Type B pancreatic cell (in vitro differentiated cells): ENCODE data around the gene GPRIN1. TPM values are rescaled to one million over a fixed set of nuclear protein-coding genes. Genes with fewer than 3 reads are reported as not detected.

Experiments
- DNase-seq: peaks from one replicate; pipeline ENCODE4 v3.0.0; 2021; ENCODE audit warnings: mixed read lengths; ENCODE audit not compliant: unreplicated experiment; ENCODE audit errors: extremely low spot score
- H3K27ac Mint-ChIP-seq: 2 replicates; pipeline ENCODE4 v1.8.0; 2021; ENCODE audit warnings: mild to moderate bottlenecking, mixed read lengths
- H3K27me3 Mint-ChIP-seq: 2 replicates; pipeline ENCODE4 v1.8.0; 2021; ENCODE audit warnings: mixed read lengths
- H3K36me3 Mint-ChIP-seq: 2 replicates; pipeline ENCODE4 v1.8.0; 2021; ENCODE audit warnings: mixed read lengths
- H3K4me1 Mint-ChIP-seq: one replicate; pipeline ENCODE4 v1.8.0; 2021; ENCODE audit warnings: mixed read lengths; ENCODE audit not compliant: unreplicated experiment
- H3K4me3 Mint-ChIP-seq: 2 replicates; pipeline ENCODE4 v1.8.0; 2021; ENCODE audit warnings: mild to moderate bottlenecking, mixed read lengths
- H3K9me3 Mint-ChIP-seq: 2 replicates; pipeline ENCODE4 v1.8.0; 2021; ENCODE audit warnings: mixed read lengths
- total RNA-seq: library from RNA; stranded (reverse); gene quantifications from 2 replicates; pipeline ENCODE4 v1.2.1, GENCODE V29; 2021; ENCODE audit warnings: low replicate concordance
- TF ChIP-seq, protein P1 (sequence below): fragments of 200-600 bp; sonication (generic); conservative IDR thresholded peaks from 2 replicates; pipeline ENCODE4 v1.5.0; 2021; ENCODE audit warnings: antibody characterized with exemption, mild to moderate bottlenecking

GPRIN1 gene
- total RNA-seq, 1 donor from 2014 or later = 6.0 TPM

DNA sequence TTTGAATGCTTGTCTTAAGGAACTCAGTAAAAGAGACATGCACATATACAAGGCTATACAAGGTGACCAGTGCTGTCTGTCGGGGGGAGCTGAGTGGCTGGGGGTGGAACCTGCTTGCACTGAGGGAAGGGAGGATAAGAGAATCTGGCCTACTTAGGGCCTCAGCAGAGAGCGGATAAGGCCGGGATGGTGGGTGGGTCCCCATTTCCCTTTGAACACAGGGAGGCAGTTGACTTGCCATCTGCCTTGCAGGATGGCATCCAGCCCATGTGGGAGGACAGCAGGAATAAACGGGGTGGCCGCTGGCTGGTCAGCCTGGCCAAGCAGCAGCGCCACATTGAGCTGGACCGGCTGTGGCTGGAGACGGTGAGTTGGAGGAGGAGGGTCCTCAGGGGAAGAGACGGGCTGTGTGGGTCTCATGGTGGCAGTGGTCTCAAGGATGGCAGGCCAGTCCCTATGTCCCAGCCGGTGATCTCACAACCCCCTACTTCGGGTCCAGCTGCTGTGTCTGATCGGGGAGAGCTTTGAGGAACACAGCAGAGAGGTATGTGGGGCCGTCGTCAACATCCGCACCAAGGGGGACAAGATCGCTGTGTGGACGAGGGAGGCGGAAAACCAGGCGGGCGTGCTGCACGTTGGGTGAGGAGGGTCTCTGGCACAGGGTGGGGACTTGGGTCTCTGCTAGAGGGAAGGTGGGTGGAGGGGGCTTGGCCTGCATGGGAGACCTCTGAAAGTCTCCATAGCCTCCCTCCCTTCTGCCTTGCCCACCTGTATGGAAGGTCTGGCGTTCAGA lies 35.1 kb upstream of the GPRIN1 start:
- no peak for DNase-seq
- H3K4me1 Mint-ChIP-seq = peaks cover 17% of the 10 kb centered on the region
- TF ChIP-seq, protein P1, sequence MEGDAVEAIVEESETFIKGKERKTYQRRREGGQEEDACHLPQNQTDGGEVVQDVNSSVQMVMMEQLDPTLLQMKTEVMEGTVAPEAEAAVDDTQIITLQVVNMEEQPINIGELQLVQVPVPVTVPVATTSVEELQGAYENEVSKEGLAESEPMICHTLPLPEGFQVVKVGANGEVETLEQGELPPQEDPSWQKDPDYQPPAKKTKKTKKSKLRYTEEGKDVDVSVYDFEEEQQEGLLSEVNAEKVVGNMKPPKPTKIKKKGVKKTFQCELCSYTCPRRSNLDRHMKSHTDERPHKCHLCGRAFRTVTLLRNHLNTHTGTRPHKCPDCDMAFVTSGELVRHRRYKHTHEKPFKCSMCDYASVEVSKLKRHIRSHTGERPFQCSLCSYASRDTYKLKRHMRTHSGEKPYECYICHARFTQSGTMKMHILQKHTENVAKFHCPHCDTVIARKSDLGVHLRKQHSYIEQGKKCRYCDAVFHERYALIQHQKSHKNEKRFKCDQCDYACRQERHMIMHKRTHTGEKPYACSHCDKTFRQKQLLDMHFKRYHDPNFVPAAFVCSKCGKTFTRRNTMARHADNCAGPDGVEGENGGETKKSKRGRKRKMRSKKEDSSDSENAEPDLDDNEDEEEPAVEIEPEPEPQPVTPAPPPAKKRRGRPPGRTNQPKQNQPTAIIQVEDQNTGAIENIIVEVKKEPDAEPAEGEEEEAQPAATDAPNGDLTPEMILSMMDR = no peak
- H3K27me3 Mint-ChIP-seq = peaks cover 8% of the 10 kb centered on the region
- no peak overlapping the region for H3K27ac Mint-ChIP-seq
- no peaks in the 10 kb centered on the region for H3K36me3 Mint-ChIP-seq
- peak overlapping the region; percentile 47 for H3K4me3 Mint-ChIP-seq
- H3K9me3 Mint-ChIP-seq = no peaks in the 10 kb centered on the region

DNA sequence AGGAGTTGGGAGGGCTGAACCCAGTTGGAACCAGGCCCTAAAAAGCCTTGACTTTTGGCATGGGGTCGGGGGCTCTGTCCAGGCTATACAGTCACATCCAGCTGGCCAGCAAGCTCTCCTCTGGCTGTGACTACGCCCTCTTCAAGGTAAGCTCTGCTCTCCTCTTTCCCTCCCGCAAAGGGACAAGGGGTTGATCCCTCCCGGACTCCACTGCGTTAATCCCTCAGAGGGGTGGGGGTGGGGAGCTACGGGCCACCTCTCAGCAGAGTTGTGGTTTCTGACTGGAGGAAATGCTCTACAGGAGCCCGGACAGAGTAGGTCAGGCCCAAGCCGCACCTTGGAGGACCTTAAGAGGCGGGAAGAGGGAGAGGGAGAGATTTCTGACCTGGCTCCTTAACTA lies 34.3 kb upstream of the GPRIN1 start:
- Mint-ChIP-seq H3K27me3 (peaks cover 11% of the 10 kb centered on the region), H3K36me3 (no peaks in the 10 kb centered on the region), H3K9me3 (no peaks in the 10 kb centered on the region), H3K27ac (no peak overlapping the region), H3K4me1 (peaks cover 14% of the 10 kb centered on the region), H3K4me3 (no peak overlapping the region)
- TF ChIP-seq, protein P1 = no peak
- DNase-seq = no peak

DNA sequence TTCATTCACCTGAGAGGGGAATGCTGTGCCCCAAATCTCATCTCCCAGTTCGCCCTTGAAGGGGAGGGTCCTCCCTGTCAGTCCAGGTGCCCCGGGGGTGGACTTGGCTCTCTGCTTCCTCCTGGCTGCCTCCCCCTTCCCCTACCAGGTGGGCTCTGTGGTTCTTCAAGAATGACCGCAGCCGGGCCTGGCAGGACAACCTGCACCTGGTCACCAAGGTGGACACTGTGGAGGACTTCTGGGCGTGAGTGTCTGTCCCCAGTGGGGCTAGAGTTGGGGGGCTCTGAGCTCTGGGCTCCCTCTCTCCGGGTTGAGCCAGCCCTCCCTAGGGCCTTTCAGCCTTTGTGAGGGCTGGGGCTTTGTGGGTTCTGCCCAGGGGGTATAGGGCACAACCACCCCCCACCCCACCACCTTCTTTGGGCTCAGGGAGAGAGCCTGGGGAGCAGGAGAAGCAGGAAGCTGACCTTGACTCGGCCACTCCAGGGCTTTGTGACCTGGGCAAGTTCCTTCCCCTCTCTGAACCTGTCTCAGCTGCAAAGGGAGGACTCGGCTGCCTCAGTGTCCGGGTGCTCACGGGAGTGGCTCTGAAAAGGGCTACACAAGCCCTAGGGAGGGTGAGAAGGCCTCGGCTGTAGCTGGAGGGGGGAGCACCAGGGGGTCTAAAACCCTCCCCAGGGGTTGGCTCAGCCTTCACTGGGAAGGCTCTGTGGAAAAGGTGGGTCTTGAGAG lies 33.7 kb upstream of the GPRIN1 start:
- TF ChIP-seq, protein P1 = no peak
- Mint-ChIP-seq H3K9me3 (no peaks in the 10 kb centered on the region), H3K4me3 (no peak overlapping the region), H3K27ac (no peak overlapping the region), H3K36me3 (no peaks in the 10 kb centered on the region), H3K4me1 (peaks cover 9% of the 10 kb centered on the region), H3K27me3 (peaks cover 16% of the 10 kb centered on the region)
- no peak for DNase-seq

DNA sequence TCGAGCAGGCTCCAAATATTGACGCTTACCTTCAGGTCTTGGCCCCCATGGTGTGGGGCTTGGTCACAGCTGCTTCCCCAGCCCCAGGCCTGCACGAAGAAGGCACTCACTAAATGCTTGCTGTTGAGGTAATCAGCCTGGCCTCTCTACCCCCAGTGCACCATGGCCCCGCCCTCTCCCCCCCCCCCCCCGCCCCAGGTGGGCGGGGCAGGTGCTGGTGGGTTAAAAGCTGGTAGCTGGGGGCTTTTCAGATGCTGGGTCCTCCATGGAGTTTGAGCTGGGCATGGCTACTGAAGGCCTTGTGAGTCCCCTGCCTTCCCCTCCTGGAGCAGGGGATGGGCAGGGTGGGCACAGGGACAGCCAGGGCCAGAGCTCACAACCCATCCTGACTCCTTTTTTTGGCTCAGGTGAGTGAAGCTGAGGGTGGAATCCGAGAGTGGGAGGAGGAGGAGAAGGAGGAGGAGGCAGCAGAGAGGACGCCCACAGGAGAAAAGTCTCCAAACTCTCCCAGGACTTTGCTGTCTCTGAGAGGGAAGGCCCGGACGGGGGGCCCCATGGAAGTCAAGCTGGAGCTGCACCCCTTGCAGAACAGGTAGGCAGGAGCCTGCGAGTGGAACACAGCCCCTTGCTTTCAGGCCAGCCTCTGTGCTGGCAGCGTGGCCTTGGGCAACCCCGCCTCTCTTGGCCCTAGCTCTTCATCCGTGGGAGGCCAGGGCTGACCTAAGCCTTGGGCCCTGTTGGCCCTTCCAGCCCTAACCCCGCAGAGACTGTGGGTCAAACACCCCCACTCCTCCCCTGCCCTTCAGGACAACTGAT lies 32.9 kb upstream of the GPRIN1 start:
- TF ChIP-seq, protein P1 = no peak
- Mint-ChIP-seq H3K27ac (no peak overlapping the region), H3K4me3 (no peak overlapping the region), H3K36me3 (no peaks in the 10 kb centered on the region), H3K4me1 (peaks cover 5% of the 10 kb centered on the region), H3K9me3 (no peaks in the 10 kb centered on the region), H3K27me3 (peaks cover 22% of the 10 kb centered on the region)
- DNase-seq = no peak

DNA sequence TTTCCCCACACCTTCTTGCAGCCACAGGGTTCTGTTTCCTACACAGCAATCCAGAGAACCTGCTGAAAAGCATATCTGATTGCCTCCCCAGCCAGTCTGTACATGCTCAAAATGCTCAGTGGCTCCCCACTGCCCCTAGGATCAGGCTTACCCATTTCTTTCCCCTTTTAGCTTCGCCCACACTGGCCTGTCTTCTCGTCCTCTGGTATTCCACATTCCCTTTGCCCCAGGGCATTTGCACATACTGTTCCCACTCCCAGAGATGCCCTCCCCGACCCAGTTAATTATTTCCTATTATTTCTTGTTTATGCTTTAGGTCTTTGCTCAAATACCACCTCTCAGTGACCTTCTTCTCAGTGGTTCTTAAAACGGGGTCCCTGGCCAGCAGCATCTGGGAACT lies 30.7 kb upstream of the GPRIN1 start:
- DNase-seq = no peak
- TF ChIP-seq, protein P1 = no peak
- no peaks in the 10 kb centered on the region for H3K36me3 Mint-ChIP-seq
- H3K27me3 Mint-ChIP-seq = peaks cover 43% of the 10 kb centered on the region
- H3K9me3 Mint-ChIP-seq = no peaks in the 10 kb centered on the region
- H3K4me1 Mint-ChIP-seq = no peaks in the 10 kb centered on the region
- no peak overlapping the region for H3K27ac Mint-ChIP-seq
- no peak overlapping the region for H3K4me3 Mint-ChIP-seq
